Measurements from ENCODE around the gene ABCA13. TPM values are rescaled to one million over a fixed set of nuclear protein-coding genes. Genes with fewer than 3 reads are reported as not detected.

The ABCA13 gene
- total RNA-seq, 1 experiment from 2014 or later, result not detected

DNA sequence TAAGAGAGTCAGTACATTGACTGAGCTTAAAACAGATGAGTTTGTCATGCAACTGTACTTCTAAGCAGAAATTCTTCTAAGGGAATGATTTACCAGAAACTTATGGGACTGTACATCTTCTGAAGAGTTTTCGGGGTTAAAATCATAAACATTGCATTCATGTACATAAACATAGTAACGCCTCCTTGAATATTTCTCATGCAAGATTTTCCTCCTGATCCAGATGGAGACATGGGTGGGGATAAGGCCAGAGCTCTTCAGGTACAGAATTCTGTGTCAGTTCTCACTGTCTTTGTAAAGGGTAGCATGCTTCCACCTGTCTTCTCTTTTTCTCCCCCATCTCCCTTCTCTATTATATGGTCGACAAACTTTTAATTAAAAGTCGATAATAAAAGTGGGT lies 335.3 kb downstream of the ABCA13 start:
- H3K27me3 ChIP-seq (ENCODE audit: insufficient read depth, low read length), result no peaks in the 10 kb centered on the region
- no peak for ATAC-seq
- ChIA-PET CTCF (no interaction called here), POLR2A (no interaction called here), RAD21 (ENCODE audit: low non-redundant PET in 1 of 2, low total read pairs in 2 of 2, uncharacterized antibody in 2 of 2, unreplicated experiment in 2 of 2) (no interaction called here)
- no peaks in the 10 kb centered on the region for H3K9me2 ChIP-seq (ENCODE audit: insufficient read depth)
- H3K36me3 ChIP-seq (ENCODE audit: control insufficient read depth in 1 of 2, insufficient read depth in 2 of 2, low read length in 2 of 2), result no peaks in the 10 kb centered on the region
- H3K79me2 ChIP-seq (ENCODE audit: insufficient read depth, low read length), result no peaks in the 10 kb centered on the region
- H4K20me1 ChIP-seq (ENCODE audit: insufficient read depth), result no peaks in the 10 kb centered on the region
- peaks cover 0 to 3% of the 10 kb centered on the region in 2 experiments; a peak in 2 of 4 replicates for H3K9me3 ChIP-seq (ENCODE audit: control insufficient read depth in 1 of 2, insufficient read depth in 1 of 2, low read depth in 1 of 2, low read length in 2 of 2)
- BruUV-seq (replicated peaks), result no TSS peak
- H3K4me2 ChIP-seq (ENCODE audit: low read length), result no peak overlapping the region
- intact Hi-C loops (cut with micrococcal nuclease), result no loop called here
- H3K27ac ChIP-seq (ENCODE audit: low read depth, low read length), result no peak overlapping the region
- DNase-seq (ENCODE audit: low read depth, low spot score), result no peak
- no peak overlapping the region for H3K9ac ChIP-seq (ENCODE audit: low read length)
- no peak overlapping the region for H3K4me3 ChIP-seq (replicated peaks in 1 of 2; ENCODE audit: low read depth in 1 of 2, low read length in 2 of 2)
- TF ChIP-seq, protein P1, sequence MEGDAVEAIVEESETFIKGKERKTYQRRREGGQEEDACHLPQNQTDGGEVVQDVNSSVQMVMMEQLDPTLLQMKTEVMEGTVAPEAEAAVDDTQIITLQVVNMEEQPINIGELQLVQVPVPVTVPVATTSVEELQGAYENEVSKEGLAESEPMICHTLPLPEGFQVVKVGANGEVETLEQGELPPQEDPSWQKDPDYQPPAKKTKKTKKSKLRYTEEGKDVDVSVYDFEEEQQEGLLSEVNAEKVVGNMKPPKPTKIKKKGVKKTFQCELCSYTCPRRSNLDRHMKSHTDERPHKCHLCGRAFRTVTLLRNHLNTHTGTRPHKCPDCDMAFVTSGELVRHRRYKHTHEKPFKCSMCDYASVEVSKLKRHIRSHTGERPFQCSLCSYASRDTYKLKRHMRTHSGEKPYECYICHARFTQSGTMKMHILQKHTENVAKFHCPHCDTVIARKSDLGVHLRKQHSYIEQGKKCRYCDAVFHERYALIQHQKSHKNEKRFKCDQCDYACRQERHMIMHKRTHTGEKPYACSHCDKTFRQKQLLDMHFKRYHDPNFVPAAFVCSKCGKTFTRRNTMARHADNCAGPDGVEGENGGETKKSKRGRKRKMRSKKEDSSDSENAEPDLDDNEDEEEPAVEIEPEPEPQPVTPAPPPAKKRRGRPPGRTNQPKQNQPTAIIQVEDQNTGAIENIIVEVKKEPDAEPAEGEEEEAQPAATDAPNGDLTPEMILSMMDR (IDR thresholded peaks at IDR 0.05 in 2 of 3, conservative IDR thresholded peaks at IDR 0.05 in 1 of 3; ENCODE audit: borderline replicate concordance in 1 of 3, insufficient read depth in 1 of 3, low read depth in 2 of 3, low read length in 2 of 3), result no peak
- no peak for TF ChIP-seq SIN3A (IDR thresholded peaks at IDR 0.05; ENCODE audit: low read depth)
- no peak for TF ChIP-seq ZFX (IDR thresholded peaks at IDR 0.05)
- TF ChIP-seq ATF3 (IDR thresholded peaks at IDR 0.05), result no peak
- TF ChIP-seq POLR2A (IDR thresholded peaks at IDR 0.05; ENCODE audit: borderline replicate concordance, extremely low read depth, insufficient read depth, insufficient read length), result no peak
- TF ChIP-seq, protein P2, sequence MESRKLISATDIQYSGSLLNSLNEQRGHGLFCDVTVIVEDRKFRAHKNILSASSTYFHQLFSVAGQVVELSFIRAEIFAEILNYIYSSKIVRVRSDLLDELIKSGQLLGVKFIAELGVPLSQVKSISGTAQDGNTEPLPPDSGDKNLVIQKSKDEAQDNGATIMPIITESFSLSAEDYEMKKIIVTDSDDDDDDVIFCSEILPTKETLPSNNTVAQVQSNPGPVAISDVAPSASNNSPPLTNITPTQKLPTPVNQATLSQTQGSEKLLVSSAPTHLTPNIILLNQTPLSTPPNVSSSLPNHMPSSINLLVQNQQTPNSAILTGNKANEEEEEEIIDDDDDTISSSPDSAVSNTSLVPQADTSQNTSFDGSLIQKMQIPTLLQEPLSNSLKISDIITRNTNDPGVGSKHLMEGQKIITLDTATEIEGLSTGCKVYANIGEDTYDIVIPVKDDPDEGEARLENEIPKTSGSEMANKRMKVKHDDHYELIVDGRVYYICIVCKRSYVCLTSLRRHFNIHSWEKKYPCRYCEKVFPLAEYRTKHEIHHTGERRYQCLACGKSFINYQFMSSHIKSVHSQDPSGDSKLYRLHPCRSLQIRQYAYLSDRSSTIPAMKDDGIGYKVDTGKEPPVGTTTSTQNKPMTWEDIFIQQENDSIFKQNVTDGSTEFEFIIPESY (IDR thresholded peaks at IDR 0.05; ENCODE audit: extremely low read depth, insufficient replicate concordance, low read length), result no peak
- no peak for TF ChIP-seq MAX (IDR thresholded peaks at IDR 0.05)
- no peak for TF ChIP-seq SP1 (IDR thresholded peaks at IDR 0.05; ENCODE audit: low read depth)
- TF ChIP-seq POLR2AphosphoS5 (IDR thresholded peaks at IDR 0.05; ENCODE audit: low read depth, low read length), result no peak
- no peak for TF ChIP-seq CEBPB (IDR thresholded peaks at IDR 0.05; ENCODE audit: low read depth)
- TF ChIP-seq FOSL1 (IDR thresholded peaks at IDR 0.05; ENCODE audit: low read depth), result no peak
- no peak for TF ChIP-seq JUND (IDR thresholded peaks at IDR 0.05)
- TF ChIP-seq EZH2phosphoT487 (IDR thresholded peaks at IDR 0.05; ENCODE audit: borderline replicate concordance), result no peak
- TF ChIP-seq YY1 (IDR thresholded peaks at IDR 0.05; ENCODE audit: extremely low read depth, insufficient replicate concordance, low read depth, low read length), result no peak
- no peak for TF ChIP-seq EGR1 (IDR thresholded peaks at IDR 0.05; ENCODE audit: low read depth)
- TF ChIP-seq ELF1 (IDR thresholded peaks at IDR 0.05; ENCODE audit: borderline replicate concordance, low read depth), result no peak
- TF ChIP-seq CBX3 (IDR thresholded peaks at IDR 0.05; ENCODE audit: low read depth), result no peak
- no peak for TF ChIP-seq SRF (IDR thresholded peaks at IDR 0.05; ENCODE audit: low read depth)
- TF ChIP-seq ZNF274 (IDR thresholded peaks at IDR 0.05; ENCODE audit: low read depth, low read length), result no peak
- H2AFZ ChIP-seq (ENCODE audit: low read depth, low read length, poor library complexity, severe bottlenecking), result no peak overlapping the region
- no peaks in the 10 kb centered on the region for H3K4me1 ChIP-seq (ENCODE audit: control insufficient read depth in 1 of 2, insufficient read depth in 2 of 2, low read length in 2 of 2)
